ENCODE data around the gene TMX1.
A peak's percentile ranks its signal among the peaks of the same experiment; 100 is the strongest.

Gene TMX1

GRCh38 chr14:51295646-51296263, 55.7 kb downstream of the TMX1 start:
- ChIA-PET CTCF (no interaction called here), POLR2A (ENCODE audit: low non-redundant PET) (no interaction called here)
- H3K27ac ChIP-seq, result no peak overlapping the region
- DNase-seq (ENCODE audit: low spot score), result peak; percentile 15
- no peak for TF ChIP-seq CTCF (conservative IDR thresholded peaks at IDR 0.05; ENCODE audit: low read depth)

GRCh38 chr14:51297066-51297465, 57.0 kb downstream of the TMX1 start:
- ChIA-PET CTCF (interaction anchor here (0.6 to 0.8 kb wide), 2 partner anchors 13 to 258 kb away, joined by 4 read pairs; no protein-coding TSS in a partner anchor), POLR2A (ENCODE audit: low non-redundant PET) (no interaction called here)
- no peak for TF ChIP-seq CTCF (conservative IDR thresholded peaks at IDR 0.05; ENCODE audit: low read depth)
- no peak for DNase-seq (ENCODE audit: low spot score)
- no peak overlapping the region for H3K27ac ChIP-seq

- ChIA-PET POLR2A (ENCODE audit: low non-redundant PET) (no interaction called here), CTCF (no interaction called here)
- no peak for DNase-seq (ENCODE audit: low spot score)
- H3K27ac ChIP-seq, result no peak overlapping the region
- no peak for TF ChIP-seq CTCF (conservative IDR thresholded peaks at IDR 0.05; ENCODE audit: low read depth)
Observed at GRCh38 chr14:51298895-51299294, 58.8 kb downstream of the TMX1 start.

GRCh38 chr14:51302295-51303030, 62.4 kb downstream of the TMX1 start:
- ChIA-PET POLR2A (ENCODE audit: low non-redundant PET) (no interaction called here), CTCF (interaction anchor here (0.7 to 0.8 kb wide), 2 partner anchors 19 to 429 kb away, joined by 3 to 5 read pairs; no protein-coding TSS in a partner anchor)
- no peak overlapping the region for H3K27ac ChIP-seq
- no peak for TF ChIP-seq CTCF (conservative IDR thresholded peaks at IDR 0.05; ENCODE audit: low read depth)
- no peak for DNase-seq (ENCODE audit: low spot score)

- no peak for TF ChIP-seq CTCF (conservative IDR thresholded peaks at IDR 0.05; ENCODE audit: low read depth)
- no peak for DNase-seq (ENCODE audit: low spot score)
- peak overlapping the region; percentile 39; the same call in 1 of the 2 replicates for H3K27ac ChIP-seq
- ChIA-PET POLR2A (ENCODE audit: low non-redundant PET) (no interaction called here), CTCF (no interaction called here)
Observed at GRCh38 chr14:51304438-51304837, 64.4 kb downstream of the TMX1 start.

GRCh38 chr14:51304941-51305340, 64.9 kb downstream of the TMX1 start:
- peak overlapping the region; percentile 83 for H3K27ac ChIP-seq
- POLR2A ChIA-PET (ENCODE audit: low non-redundant PET), result interaction anchor here (1.0 kb wide), 1 partner anchor 92 kb away, joined by 3 read pairs; no protein-coding TSS in a partner anchor
- peak; percentile 73 for DNase-seq (ENCODE audit: low spot score)
- CTCF ChIA-PET, result no interaction called here
- TF ChIP-seq CTCF (conservative IDR thresholded peaks at IDR 0.05; ENCODE audit: low read depth), result no peak
